Adrenal gland (tissue), 5 donors: ENCODE measurements around the gene VRK1.

Experiments
- POLR2A ChIP-seq, 2 donors: fragments of 450-650 bp; IDR thresholded peaks; one replicate each; pipeline ENCODE4 v1.6.1; 2017; ENCODE audit warnings: antibody characterized with exemption in 2 of 2, mild to moderate bottlenecking in 2 of 2, moderate library complexity in 1 of 2
- TF ChIP-seq, protein P1 (sequence below), 6 experiments: fragments of 450-650 bp in 4 of 6; fragments of 200-600 bp in 2 of 6; sonication (generic) in 1 of 6; IDR thresholded peaks; 1 replicate in 5 of 6; 2 replicates in 1 of 6; pipeline versions ENCODE4 v1.5.1 to v1.8.0; 2016 to 2021; ENCODE audit warnings: antibody characterized with exemption in 6 of 6, mild to moderate bottlenecking in 2 of 6, moderate library complexity in 1 of 6
- donor health status: DM: no; HTN: no; CAD: no.

DNA sequence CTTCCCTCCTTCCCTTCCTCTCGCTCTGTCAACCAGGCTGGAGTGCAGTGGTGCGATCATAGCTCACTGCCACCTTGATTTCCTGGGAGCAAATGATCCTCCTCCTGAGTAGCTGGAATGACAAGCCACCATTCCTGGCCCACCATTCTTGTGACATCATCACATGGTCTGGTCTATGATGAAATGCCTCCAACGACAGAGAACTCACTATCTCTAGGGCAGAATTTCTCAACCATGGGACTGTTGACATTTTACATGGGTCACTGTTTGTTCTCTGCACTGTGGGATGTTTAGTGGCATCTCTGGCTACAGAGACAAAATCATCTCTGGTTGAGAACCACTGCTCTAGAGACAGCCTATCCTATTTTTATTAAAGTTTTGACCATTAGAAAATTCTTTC, 9.7 kb downstream of the VRK1 start:
- TF ChIP-seq, protein P1, sequence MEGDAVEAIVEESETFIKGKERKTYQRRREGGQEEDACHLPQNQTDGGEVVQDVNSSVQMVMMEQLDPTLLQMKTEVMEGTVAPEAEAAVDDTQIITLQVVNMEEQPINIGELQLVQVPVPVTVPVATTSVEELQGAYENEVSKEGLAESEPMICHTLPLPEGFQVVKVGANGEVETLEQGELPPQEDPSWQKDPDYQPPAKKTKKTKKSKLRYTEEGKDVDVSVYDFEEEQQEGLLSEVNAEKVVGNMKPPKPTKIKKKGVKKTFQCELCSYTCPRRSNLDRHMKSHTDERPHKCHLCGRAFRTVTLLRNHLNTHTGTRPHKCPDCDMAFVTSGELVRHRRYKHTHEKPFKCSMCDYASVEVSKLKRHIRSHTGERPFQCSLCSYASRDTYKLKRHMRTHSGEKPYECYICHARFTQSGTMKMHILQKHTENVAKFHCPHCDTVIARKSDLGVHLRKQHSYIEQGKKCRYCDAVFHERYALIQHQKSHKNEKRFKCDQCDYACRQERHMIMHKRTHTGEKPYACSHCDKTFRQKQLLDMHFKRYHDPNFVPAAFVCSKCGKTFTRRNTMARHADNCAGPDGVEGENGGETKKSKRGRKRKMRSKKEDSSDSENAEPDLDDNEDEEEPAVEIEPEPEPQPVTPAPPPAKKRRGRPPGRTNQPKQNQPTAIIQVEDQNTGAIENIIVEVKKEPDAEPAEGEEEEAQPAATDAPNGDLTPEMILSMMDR (IDR thresholded peaks at IDR 0.05), result no peak
- TF ChIP-seq POLR2A (IDR thresholded peaks at IDR 0.05), result no peak
